Measurements from ENCODE around the gene NTN3. TPM values are rescaled to one million over a fixed set of nuclear protein-coding genes. Genes with fewer than 3 reads are reported as not detected.

The NTN3 gene
- total RNA-seq, 1 donor from 2014 or later = 0.23 TPM

DNA sequence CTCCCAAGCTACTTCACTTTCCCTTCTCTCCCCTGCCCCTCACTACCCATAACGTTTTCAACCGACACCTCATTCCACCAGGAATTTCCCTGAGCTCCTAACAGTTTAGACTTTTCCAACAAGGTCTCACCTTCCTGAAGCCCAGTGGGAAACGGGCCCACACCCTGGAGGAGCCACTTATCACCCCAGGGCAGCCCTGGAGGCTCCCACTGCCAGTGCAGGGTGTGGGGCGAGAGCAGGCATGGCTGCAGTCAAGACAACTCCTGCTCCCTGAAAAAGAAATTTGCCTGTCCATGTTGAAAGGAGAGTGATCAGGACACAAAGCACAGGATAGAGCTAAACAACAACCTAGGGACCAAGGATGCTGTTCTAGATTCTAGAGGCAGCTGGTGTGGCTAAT, 43.6 kb upstream of the NTN3 start:
- no peak overlapping the region for H3K4me3 ChIP-seq (ENCODE audit: low read depth, low read length)
- TF ChIP-seq, protein P1, sequence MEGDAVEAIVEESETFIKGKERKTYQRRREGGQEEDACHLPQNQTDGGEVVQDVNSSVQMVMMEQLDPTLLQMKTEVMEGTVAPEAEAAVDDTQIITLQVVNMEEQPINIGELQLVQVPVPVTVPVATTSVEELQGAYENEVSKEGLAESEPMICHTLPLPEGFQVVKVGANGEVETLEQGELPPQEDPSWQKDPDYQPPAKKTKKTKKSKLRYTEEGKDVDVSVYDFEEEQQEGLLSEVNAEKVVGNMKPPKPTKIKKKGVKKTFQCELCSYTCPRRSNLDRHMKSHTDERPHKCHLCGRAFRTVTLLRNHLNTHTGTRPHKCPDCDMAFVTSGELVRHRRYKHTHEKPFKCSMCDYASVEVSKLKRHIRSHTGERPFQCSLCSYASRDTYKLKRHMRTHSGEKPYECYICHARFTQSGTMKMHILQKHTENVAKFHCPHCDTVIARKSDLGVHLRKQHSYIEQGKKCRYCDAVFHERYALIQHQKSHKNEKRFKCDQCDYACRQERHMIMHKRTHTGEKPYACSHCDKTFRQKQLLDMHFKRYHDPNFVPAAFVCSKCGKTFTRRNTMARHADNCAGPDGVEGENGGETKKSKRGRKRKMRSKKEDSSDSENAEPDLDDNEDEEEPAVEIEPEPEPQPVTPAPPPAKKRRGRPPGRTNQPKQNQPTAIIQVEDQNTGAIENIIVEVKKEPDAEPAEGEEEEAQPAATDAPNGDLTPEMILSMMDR (conservative IDR thresholded peaks at IDR 0.05; ENCODE audit: low read depth, low read length) = no peak
- DNase-seq (ENCODE audit: low read depth) = no peak

DNA sequence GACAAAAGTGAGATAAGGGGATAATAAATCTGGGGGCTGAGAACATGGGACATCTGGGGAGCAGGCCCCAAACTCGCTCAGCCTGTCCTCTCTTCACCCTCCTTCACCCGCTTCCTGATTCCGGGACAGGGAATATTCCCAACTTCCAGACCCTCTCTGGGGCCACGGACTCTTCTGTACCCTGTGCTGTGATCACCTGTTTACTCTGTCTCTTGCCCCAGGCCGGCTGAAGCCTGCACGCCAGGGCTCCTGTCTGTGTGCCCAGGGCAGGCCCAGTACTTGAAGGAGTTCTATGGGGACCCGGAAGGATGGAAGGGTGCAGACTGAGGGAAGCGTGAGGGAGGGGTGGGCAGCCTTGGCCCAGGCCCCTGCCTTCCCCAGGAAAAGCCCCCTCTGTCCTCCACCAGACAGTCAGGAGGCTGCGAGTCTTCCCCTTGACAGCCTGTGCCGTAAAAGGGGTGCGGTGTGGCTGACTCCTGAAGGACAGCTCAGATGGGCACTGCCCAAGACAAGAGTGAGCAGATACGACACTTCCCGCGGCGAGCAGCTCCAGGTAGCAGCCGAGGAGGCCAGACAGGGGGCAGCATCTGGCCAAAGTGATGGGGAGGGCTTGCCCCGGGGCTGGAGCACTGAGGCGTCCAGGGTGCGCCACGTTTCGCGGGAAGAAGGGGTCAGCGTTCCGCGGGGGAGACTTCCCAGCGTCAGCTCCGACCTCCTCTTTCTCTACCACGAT, 42.9 kb upstream of the NTN3 start:
- TF ChIP-seq, protein P1 (conservative IDR thresholded peaks at IDR 0.05; ENCODE audit: low read depth, low read length) = peak; percentile 45
- DNase-seq (ENCODE audit: low read depth) = no peak
- peak overlapping the region; percentile 82 for H3K4me3 ChIP-seq (ENCODE audit: low read depth, low read length)

DNA sequence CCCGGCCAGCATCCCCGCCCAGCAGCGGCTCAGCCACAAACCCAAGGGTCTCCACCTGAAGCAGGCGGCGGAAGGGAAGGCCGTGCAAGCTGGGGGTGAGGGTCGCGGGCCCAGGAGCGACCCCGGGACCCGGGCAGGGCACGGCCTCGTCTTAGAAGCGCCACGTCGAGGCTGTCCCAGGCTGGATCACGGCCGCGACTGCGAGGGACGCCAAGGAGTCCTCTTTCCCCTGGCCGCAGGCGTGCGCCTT, 42.4 kb upstream of the NTN3 start:
- DNase-seq (ENCODE audit: low read depth) = no peak

DNA sequence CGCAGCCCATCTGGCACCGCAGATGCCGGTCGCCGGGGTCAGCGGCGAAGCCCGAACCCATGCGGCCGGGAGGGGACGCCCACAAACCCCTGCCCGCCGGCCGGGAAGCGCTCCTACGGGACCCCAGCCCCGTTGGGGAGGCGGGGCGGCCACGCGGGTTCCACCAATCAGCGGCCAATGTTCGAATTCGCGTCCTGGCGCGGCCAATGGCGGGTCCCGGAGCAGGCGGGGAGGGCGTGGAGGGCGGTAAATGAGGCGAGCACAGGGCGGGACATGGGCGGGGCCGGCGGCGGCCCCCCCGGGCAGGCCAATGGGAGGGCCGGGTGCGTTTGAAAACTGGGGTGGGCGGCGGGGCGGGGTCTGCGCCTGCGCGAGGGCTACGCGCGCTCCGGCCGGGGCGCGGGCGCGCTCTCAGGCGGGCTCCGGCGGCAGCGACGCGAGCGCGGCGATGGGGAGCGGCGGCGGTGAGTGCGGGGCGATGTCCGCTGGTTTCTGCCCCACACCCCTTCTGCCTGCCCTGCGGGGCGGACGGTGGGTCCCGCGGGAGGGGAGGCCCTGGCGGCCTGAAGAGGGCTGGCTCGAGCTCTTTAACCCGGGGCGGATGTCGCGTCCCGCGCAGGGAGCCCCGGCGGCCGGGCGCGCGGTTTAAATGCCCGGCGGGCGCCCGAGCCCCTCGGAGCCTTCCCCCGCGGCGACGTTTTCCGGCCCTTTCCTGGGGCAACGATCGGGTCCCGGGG, 41.9 kb upstream of the NTN3 start, which contains the start of gene CCNF:
TSS of gene CCNF (plus strand) at position 414 of the 737 bp plus-strand sequence. CDS start at position 449, 35 bp downstream.
- peak within 1 kb of the TSS; percentile 82 for H3K4me3 ChIP-seq (ENCODE audit: low read depth, low read length)
- no peak for DNase-seq (ENCODE audit: low read depth)
- TF ChIP-seq, protein P1 (conservative IDR thresholded peaks at IDR 0.05; ENCODE audit: low read depth, low read length) = no peak

More for the DNA sequence above, 42.4 kb upstream of the NTN3 start:
- TF ChIP-seq, protein P1 (conservative IDR thresholded peaks at IDR 0.05; ENCODE audit: low read depth, low read length) = no peak
- H3K4me3 ChIP-seq (ENCODE audit: low read depth, low read length) = peak overlapping the region; percentile 82

DNA sequence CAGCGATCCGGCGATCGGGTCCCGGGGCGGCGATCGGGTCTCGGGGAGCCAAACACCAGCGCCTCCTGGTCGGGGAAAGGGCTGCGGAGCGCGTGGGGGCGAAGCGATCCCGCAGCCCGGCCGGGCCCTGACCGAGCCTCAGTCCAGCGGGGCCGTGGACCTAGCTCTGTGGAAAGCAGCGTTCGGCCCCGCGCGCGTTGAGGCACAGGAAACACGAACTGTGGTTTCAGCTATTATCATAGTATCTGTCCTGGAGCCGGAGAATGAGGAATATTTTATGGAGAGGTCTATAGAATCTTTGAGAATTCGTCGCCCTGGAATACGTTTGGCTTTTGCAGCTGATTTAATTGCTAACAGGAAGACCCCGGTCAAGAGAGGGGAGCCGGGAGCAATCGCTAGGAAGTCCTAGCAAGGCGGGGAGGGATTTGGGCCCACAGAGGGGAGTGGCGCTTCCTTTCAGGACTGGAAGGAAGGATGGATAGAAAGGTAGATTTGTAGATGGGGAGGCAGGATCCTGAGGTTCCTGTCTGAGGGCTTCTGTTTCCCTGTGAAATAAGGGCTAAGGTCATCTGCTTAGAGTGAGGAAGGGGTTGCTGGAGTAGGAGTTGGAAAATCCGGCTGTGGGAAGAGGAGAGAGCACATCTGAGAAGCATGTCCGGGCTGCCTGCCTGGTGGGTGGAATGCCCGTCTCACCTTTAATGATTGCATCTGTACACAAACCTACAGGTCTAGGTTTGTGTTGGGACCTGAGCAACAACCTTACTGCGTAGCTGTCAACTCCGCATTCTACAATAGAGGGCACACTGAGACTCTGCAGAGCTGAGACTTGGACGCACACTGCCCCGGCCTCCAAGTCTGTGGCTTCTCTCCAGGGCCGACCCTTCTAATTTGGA, 41.1 kb upstream of the NTN3 start:
- TF ChIP-seq, protein P1 (conservative IDR thresholded peaks at IDR 0.05; ENCODE audit: low read depth, low read length) = no peak
- no peak for DNase-seq (ENCODE audit: low read depth)
- H3K4me3 ChIP-seq (ENCODE audit: low read depth, low read length) = peak overlapping the region; percentile 74

DNA sequence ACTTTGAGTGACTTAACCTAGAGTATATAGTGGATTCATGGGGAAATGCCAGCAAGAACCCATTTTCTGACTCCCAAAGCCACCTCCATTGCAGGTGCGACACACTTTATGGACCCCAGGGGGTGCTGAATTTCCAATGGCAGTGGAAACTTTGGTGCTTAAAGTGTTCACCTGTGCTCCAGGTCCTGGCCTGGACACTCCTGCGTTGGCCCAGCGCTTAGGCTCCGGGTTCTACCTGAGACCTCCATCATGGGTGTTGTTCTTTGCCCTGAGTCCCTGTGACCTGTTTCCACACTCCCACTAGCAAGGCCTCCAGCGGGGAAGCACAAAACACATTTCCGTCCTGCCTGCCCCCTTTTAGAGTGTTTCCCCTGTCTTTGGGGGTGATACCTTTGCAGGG, 38.8 kb upstream of the NTN3 start:
- DNase-seq (ENCODE audit: low read depth) = no peak
- no peak overlapping the region for H3K4me3 ChIP-seq (ENCODE audit: low read depth, low read length)
- TF ChIP-seq, protein P1 (conservative IDR thresholded peaks at IDR 0.05; ENCODE audit: low read depth, low read length) = peak; percentile 30
